ENCODE measurements around the gene KCNB1.

KCNB1 gene

GRCh38 chr20:49344140-49344539, 138.3 kb downstream of the KCNB1 start:
- Histone ChIP-seq H3K9me3 (no peaks in the 10 kb centered on the region), H3K4me1 (no peaks in the 10 kb centered on the region), H3K36me3 (replicated peaks) (no peaks in the 10 kb centered on the region), H3K27me3 (ENCODE audit: low read depth) (peaks cover 21% of the 10 kb centered on the region), H3K4me3 (no peak overlapping the region)
- in situ Hi-C loops (cut with MboI; ENCODE audit: low sequenced_read_pairs): no loop called here
- DNase-seq (ENCODE audit: low spot score in 2 of 2): no peak

- no peaks in the 10 kb centered on the region for H3K36me3 ChIP-seq (replicated peaks)
- H3K27me3 ChIP-seq (ENCODE audit: low read depth): peaks cover 21% of the 10 kb centered on the region
- no peaks in the 10 kb centered on the region for H3K4me1 ChIP-seq
- in situ Hi-C loops (cut with MboI; ENCODE audit: low sequenced_read_pairs): no loop called here
- H3K9me3 ChIP-seq: no peaks in the 10 kb centered on the region
- no peak for DNase-seq (ENCODE audit: low spot score in 2 of 2)
- H3K4me3 ChIP-seq: no peak overlapping the region
Observed at GRCh38 chr20:49343246-49343645, 139.2 kb downstream of the KCNB1 start.

GRCh38 chr20:49340161-49340966, 142.1 kb downstream of the KCNB1 start:
- Histone ChIP-seq H3K27me3 (ENCODE audit: low read depth) (peaks cover 21% of the 10 kb centered on the region), H3K4me3 (no peak overlapping the region), H3K9me3 (no peaks in the 10 kb centered on the region), H3K36me3 (replicated peaks) (no peaks in the 10 kb centered on the region), H3K4me1 (no peaks in the 10 kb centered on the region)
- no peak for DNase-seq (ENCODE audit: low spot score in 2 of 2)
- in situ Hi-C loops (cut with MboI; ENCODE audit: low sequenced_read_pairs): no loop called here

- Histone ChIP-seq H3K27me3 (ENCODE audit: low read depth) (peaks cover 14% of the 10 kb centered on the region), H3K4me1 (no peaks in the 10 kb centered on the region), H3K36me3 (replicated peaks) (no peaks in the 10 kb centered on the region), H3K9me3 (no peaks in the 10 kb centered on the region), H3K4me3 (no peak overlapping the region)
- in situ Hi-C loops (cut with MboI; ENCODE audit: low sequenced_read_pairs): loop anchor here (10.0 kb wide), 2 partner anchors 176 to 586 kb away; no protein-coding TSS in a partner anchor
- no peak for DNase-seq (ENCODE audit: low spot score in 2 of 2)
Observed at GRCh38 chr20:49339123-49339522, 143.3 kb downstream of the KCNB1 start.

GRCh38 chr20:49338061-49338460, 144.4 kb downstream of the KCNB1 start:
- Histone ChIP-seq H3K9me3 (no peaks in the 10 kb centered on the region), H3K27me3 (ENCODE audit: low read depth) (peaks cover 5% of the 10 kb centered on the region), H3K36me3 (replicated peaks) (no peaks in the 10 kb centered on the region), H3K4me3 (no peak overlapping the region), H3K4me1 (no peaks in the 10 kb centered on the region)
- in situ Hi-C loops (cut with MboI; ENCODE audit: low sequenced_read_pairs): loop anchor here (10.0 kb wide), 2 partner anchors 177 to 587 kb away; no protein-coding TSS in a partner anchor
- no peak for DNase-seq (ENCODE audit: low spot score in 2 of 2)

GRCh38 chr20:49337357-49337756, 145.1 kb downstream of the KCNB1 start:
- in situ Hi-C loops (cut with MboI; ENCODE audit: low sequenced_read_pairs): loop anchor here (10.0 kb wide), 2 partner anchors 177 to 587 kb away; no protein-coding TSS in a partner anchor
- no peaks in the 10 kb centered on the region for H3K27me3 ChIP-seq (ENCODE audit: low read depth)
- no peak for DNase-seq (ENCODE audit: low spot score in 2 of 2)
- no peaks in the 10 kb centered on the region for H3K9me3 ChIP-seq
- no peaks in the 10 kb centered on the region for H3K36me3 ChIP-seq (replicated peaks)
- H3K4me3 ChIP-seq: no peak overlapping the region
- no peaks in the 10 kb centered on the region for H3K4me1 ChIP-seq

- no peaks in the 10 kb centered on the region for H3K9me3 ChIP-seq
- in situ Hi-C loops (cut with MboI; ENCODE audit: low sequenced_read_pairs): loop anchor here (10.0 kb wide), 2 partner anchors 178 to 588 kb away; no protein-coding TSS in a partner anchor
- H3K4me3 ChIP-seq: no peak overlapping the region
- no peaks in the 10 kb centered on the region for H3K36me3 ChIP-seq (replicated peaks)
- DNase-seq (ENCODE audit: low spot score in 2 of 2): no peak
- H3K4me1 ChIP-seq: no peaks in the 10 kb centered on the region
- no peaks in the 10 kb centered on the region for H3K27me3 ChIP-seq (ENCODE audit: low read depth)
Observed at GRCh38 chr20:49336786-49337185, 145.7 kb downstream of the KCNB1 start.

- 0 out of 2 replicates have a peak, but pooled peaks cover 5% of the 10 kb centered on the region for H3K27me3 ChIP-seq (ENCODE audit: low read depth)
- no peaks in the 10 kb centered on the region for H3K4me1 ChIP-seq
- in situ Hi-C loops (cut with MboI; ENCODE audit: low sequenced_read_pairs): loop anchor here (10.0 kb wide), 2 partner anchors 179 to 589 kb away; no protein-coding TSS in a partner anchor
- no peak for DNase-seq (ENCODE audit: low spot score in 2 of 2)
- H3K4me3 ChIP-seq: no peak overlapping the region
- H3K9me3 ChIP-seq: no peaks in the 10 kb centered on the region
- H3K36me3 ChIP-seq (replicated peaks): no peaks in the 10 kb centered on the region
Observed at GRCh38 chr20:49335476-49335875, 147.0 kb downstream of the KCNB1 start.

- in situ Hi-C loops (cut with MboI; ENCODE audit: low sequenced_read_pairs): loop anchor here (5.0 to 10.0 kb wide), 4 partner anchors 151 to 594 kb away; partner anchors contain the start of gene KCNB1
- no peaks in the 10 kb centered on the region for H3K9me3 ChIP-seq
Observed at GRCh38 chr20:49330701-49331615, 151.5 kb downstream of the KCNB1 start.

GRCh38 chr20:49328790-49329189, 153.7 kb downstream of the KCNB1 start:
- no peak for DNase-seq (ENCODE audit: low spot score in 2 of 2)
- in situ Hi-C loops (cut with MboI; ENCODE audit: low sequenced_read_pairs): no loop called here
- no peaks in the 10 kb centered on the region for H3K36me3 ChIP-seq (replicated peaks)

More at GRCh38 chr20:49330701-49331615, 151.5 kb downstream of the KCNB1 start:
- peaks cover 38% of the 10 kb centered on the region for H3K27me3 ChIP-seq (ENCODE audit: low read depth)
- DNase-seq (ENCODE audit: low spot score in 2 of 2): no peak
- H3K4me3 ChIP-seq: no peak overlapping the region
- H3K36me3 ChIP-seq (replicated peaks): no peaks in the 10 kb centered on the region
- no peaks in the 10 kb centered on the region for H3K4me1 ChIP-seq

GRCh38 chr20:49326026-49326425, 156.4 kb downstream of the KCNB1 start:
- H3K4me1 ChIP-seq: no peaks in the 10 kb centered on the region
- H3K9me3 ChIP-seq: no peaks in the 10 kb centered on the region
- in situ Hi-C loops (cut with MboI; ENCODE audit: low sequenced_read_pairs): no loop called here
- no peaks in the 10 kb centered on the region for H3K36me3 ChIP-seq (replicated peaks)
- H3K27me3 ChIP-seq (ENCODE audit: low read depth): peaks cover 46% of the 10 kb centered on the region
- no peak for DNase-seq (ENCODE audit: low spot score in 2 of 2)
- H3K4me3 ChIP-seq: no peak overlapping the region

More at GRCh38 chr20:49328790-49329189, 153.7 kb downstream of the KCNB1 start:
- Histone ChIP-seq H3K4me3 (no peak overlapping the region), H3K9me3 (no peaks in the 10 kb centered on the region), H3K4me1 (no peaks in the 10 kb centered on the region), H3K27me3 (ENCODE audit: low read depth) (peaks cover 46% of the 10 kb centered on the region)

GRCh38 chr20:49324306-49324705, 158.2 kb downstream of the KCNB1 start:
- DNase-seq (ENCODE audit: low spot score in 2 of 2): no peak
- in situ Hi-C loops (cut with MboI; ENCODE audit: low sequenced_read_pairs): no loop called here
- Histone ChIP-seq H3K27me3 (ENCODE audit: low read depth) (peaks cover 55% of the 10 kb centered on the region), H3K9me3 (no peaks in the 10 kb centered on the region), H3K4me3 (no peak overlapping the region), H3K4me1 (no peaks in the 10 kb centered on the region), H3K36me3 (replicated peaks) (no peaks in the 10 kb centered on the region)

- Histone ChIP-seq H3K9me3 (no peaks in the 10 kb centered on the region), H3K4me1 (no peaks in the 10 kb centered on the region), H3K27me3 (ENCODE audit: low read depth) (peaks cover 55% of the 10 kb centered on the region), H3K4me3 (no peak overlapping the region), H3K36me3 (replicated peaks) (no peaks in the 10 kb centered on the region)
- no peak for DNase-seq (ENCODE audit: low spot score in 2 of 2)
- in situ Hi-C loops (cut with MboI; ENCODE audit: low sequenced_read_pairs): no loop called here
Observed at GRCh38 chr20:49323622-49324238, 158.7 kb downstream of the KCNB1 start.

Measured in HAP-1 (cell line).